GM12874 (cell line): ENCODE results near the gene CDH23.

Source experiments
- TF ChIP-seq, protein P1 (sequence below): IDR thresholded peaks from 2 replicates; pipeline ENCODE4 v1.5.1; 2011; ENCODE audit warnings: low read depth, mild to moderate bottlenecking, control low read depth, low read length, moderate library complexity; ENCODE audit not compliant: insufficient read depth

CDH23 gene

DNA sequence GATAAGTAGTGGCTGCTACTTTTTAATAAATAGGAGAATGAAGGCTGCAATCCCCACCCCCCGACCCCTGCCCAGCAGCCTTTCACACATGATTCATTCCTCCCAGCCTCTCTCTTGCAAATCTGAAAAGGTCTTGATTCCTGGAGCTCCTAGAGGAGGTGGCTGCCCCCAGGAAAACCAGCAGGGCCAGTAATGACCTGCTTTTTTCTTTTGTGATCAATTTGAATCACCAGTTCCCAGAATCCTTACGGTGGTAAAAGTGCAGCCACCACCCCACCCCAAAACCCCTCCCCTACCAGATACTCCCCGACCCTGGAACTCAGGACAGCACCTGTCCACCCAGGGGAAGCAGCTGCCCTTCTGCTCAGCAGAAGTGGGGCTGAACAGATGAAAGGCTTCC, 213.9 kb downstream of the CDH23 start:
- TF ChIP-seq, protein P1, sequence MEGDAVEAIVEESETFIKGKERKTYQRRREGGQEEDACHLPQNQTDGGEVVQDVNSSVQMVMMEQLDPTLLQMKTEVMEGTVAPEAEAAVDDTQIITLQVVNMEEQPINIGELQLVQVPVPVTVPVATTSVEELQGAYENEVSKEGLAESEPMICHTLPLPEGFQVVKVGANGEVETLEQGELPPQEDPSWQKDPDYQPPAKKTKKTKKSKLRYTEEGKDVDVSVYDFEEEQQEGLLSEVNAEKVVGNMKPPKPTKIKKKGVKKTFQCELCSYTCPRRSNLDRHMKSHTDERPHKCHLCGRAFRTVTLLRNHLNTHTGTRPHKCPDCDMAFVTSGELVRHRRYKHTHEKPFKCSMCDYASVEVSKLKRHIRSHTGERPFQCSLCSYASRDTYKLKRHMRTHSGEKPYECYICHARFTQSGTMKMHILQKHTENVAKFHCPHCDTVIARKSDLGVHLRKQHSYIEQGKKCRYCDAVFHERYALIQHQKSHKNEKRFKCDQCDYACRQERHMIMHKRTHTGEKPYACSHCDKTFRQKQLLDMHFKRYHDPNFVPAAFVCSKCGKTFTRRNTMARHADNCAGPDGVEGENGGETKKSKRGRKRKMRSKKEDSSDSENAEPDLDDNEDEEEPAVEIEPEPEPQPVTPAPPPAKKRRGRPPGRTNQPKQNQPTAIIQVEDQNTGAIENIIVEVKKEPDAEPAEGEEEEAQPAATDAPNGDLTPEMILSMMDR: no peak

DNA sequence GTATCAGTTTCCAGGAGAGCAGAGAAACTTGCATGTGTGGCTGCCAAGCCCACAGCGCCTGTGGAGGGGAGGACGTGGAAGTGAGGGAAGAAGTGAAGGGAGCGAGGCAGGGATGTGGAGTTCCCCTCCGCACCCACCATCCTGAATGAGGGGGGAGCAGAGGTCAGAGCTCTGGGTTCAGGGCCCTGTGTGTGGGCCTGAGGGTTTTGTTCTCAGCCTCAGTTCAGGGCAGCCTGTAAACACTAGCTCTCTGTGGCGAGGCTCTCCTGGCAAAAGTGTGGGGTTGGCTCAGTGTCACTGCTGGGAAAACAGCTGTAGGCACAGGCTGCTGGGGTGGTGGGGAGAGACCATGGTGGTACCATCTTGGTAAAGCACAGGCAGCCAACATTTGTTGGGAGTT, 214.4 kb downstream of the CDH23 start:
- TF ChIP-seq, protein P1: no peak

DNA sequence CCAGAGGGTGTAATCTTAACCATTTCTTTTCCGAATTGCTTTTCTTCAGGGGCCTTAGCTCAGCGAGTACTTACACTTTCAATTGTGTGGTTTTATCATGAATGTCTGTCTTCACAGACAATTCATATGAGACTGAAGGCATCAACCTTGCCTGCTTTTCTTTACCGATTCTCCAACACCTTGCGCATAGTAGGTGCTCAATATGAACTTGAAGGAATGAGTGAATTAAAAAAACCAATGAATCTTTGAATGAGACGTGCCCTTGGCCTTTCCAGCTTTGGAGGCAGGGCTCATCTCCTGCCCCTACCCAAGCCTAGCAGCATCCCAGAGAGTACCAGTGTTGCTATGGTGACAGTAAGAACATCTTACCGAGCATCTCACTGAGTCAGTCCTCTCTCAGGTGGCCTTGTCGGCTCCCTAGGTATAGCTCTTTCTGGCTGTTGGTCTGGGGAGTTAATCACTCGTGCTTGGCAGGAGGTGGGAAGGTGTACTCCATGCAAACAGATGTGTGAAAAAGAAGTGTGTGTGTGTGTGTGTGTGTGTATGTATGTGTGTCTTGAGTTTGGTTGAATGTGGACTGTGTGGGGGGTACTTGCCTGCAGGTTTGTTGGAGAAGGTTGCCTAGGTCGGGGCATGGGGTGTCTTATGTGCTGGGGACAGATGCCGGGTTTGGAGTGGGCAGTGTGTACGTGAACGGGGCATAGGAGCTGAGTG, 215.1 kb downstream of the CDH23 start:
- TF ChIP-seq, protein P1: no peak

DNA sequence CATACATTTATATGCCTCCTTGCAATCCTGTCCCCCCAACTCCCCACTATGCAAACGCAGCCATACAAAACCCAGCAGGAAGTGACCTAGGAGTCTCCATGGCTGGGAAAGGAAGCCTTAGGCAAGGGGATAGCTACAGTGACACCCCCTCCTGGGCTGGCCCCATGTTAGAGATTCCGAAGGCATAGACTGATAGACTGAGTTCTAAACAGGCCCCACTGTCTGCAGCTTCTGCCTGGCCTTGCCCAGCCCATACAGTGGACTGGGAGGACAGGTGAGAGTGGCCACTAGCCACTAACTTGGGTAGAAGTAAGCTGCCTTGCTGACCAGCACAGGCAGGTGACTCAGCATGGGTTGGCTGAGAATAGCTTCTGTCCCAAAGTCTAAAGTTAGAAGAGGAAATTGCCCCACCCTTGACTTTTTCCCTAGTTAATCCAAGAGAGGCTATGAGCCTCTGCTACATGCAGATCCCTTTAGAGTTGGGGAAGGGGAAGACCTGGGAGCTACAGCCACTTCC, 216.6 kb downstream of the CDH23 start:
- TF ChIP-seq, protein P1: no peak

DNA sequence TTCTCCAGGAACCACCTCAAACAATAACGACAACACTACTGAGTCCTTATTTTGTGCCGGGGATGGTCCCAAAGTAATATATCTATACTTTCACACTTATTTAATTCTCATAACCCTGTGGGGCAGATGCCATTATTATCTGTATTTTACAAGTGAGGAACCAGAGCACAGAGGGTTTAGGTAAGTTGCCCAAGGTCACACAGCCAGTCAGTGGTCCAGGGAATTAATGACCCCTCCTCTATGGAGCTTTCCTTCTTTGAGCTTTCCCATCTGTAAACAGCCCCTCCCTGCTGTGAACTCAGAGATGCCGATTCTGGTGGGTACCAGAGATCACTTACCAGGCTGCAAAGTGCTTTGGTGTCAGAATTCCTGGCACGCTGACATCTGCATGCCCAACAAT, 217.2 kb downstream of the CDH23 start:
- TF ChIP-seq, protein P1: no peak

DNA sequence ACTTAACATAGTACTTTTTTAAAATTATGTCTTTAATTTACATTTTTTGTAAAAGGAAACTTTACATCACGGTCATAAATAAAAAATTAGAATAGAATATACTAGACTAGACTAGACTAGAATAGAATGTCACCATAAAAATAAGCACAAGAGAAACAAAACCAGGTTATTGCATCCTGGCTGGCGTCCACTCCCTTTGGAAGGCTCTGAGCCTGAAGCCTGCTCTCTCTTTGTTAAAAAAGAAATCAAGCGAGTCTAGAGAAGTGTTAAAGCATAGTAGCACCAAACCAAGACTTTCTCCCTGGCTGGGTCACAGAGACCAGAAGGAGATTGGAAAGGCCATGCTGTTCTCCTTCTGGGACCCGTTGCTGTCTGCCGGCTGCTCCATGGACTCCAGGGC, 218.2 kb downstream of the CDH23 start:
- TF ChIP-seq, protein P1: no peak

DNA sequence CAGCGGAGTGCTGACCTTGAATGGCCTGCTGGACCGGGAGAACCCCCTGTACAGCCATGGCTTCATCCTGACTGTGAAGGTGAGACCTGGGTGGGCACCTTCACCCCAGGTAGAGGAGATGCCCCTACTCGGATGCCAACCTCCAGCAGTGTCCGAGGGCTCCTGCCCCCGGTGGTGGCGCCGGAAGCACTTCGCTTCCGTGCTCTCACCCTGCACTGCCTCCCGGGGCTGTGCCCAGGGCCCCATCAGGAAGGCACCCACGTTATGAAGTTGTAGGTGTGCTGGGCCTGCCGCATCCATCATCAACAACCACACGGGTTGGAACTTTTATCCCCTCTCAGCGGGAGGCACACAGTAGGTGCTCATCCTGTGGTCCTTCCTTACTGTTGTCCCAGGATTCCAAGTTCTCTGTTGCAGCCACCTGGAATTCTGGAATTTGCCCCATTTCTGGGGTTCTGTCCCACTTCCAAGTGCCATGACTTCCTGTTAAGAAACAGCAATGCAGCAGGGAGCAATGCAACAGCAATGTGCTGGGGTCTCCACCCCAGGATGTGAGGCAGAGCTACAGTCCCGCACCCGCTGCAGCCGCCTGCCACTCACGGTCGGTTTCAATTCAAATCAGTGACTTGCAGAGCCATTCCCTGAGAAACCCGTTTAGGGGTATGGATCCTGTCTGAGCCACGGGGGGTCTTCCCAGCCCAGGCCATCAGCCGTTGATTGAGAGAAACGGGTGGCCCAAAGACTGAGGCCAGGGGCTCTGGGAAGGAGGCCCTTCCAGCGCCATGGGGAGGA, 219.0 kb downstream of the CDH23 start:
- TF ChIP-seq, protein P1: no peak
